ENCODE data around the gene SERPINA1.

SERPINA1 gene

GRCh38 chr14:94400422-94400841, 12.0 kb upstream of the SERPINA1 start:
- no peak overlapping the region for H3K4me3 ChIP-seq (ENCODE audit: low read depth, low read length)
- DNase-seq (ENCODE audit: low read depth) = no peak

DNA sequence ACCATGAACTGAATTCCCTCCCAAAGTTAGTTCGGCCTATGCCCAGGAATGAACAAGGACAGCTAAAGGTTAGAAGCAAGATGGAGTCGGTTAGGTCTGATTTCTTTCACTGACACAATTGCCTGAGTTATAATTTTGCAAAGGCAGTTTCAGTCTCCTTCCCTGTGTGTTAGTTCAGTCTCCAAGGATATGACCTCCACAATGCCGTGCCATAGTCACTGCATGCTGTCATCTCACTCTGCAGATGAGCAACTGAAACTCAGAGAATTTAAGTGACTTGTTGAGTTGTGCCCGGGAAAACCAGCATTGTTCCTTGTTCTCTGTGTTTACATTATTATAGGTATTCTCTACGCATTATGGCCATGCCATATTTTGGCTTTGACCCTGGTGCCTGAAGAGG, 10.1 kb upstream of the SERPINA1 start:
- H3K4me3 ChIP-seq (ENCODE audit: low read depth, low read length) = no peak overlapping the region
- no peak for DNase-seq (ENCODE audit: low read depth)

DNA sequence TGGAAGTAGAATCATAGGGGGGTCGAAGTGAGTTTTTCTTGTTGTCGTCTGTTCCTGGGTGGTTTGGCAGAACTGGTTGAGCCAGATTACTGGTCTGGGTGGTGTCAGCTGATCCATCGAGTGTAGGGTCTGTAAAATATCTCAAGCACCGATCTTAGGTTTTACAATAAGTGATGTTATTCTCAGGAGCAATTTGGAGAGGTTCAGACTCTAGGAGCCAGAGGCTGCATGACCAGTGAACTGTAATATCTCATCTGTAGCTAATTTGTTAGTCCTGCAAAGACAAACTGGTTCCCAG, 9.7 kb upstream of the SERPINA1 start:
- no peak for DNase-seq (ENCODE audit: low read depth)
- no peak overlapping the region for H3K4me3 ChIP-seq (ENCODE audit: low read depth, low read length)

DNA sequence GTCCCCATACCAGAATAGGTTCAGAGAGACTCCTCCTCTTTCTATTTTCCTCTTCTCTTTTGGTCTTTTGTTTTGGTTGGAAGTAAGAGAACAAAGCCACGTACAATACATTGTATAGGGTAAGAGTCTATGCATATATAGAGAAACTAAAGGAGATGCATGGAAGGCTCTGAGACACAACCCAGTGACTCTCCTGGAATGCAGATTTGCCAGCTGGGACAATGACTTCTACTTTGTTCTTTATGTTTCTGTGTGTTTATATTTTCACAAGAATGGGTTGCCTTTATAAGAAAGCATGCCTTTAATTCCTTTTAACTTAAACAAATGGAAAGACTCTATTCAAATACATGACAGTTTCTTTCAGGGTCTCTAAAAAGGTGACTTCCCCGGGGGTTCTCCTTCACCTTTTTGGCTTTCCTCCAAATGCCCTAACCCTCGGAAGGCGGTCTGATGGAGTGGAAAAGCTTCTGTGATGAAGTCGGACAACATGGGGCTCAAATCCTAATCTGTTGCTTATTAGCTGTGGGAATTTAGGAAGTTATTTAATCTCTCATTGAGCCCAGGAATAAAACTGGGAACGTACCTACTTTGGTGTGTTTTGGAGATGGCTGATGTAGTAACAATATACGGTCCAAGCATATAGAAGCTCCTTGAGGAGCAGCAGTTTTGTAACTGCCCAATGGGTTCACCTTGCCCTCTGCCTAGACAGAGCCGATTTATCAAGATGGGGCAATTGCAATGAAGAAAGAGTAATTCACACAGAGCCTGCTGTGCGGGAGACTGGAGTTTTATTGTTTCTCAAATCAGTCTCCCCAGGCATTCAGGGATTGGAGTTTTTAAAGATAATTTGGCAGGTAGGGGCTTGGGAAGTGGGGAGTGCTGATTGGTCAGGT, 9.1 kb upstream of the SERPINA1 start:
- no peak for DNase-seq (ENCODE audit: low read depth)
- no peak overlapping the region for H3K4me3 ChIP-seq (ENCODE audit: low read depth, low read length)

DNA sequence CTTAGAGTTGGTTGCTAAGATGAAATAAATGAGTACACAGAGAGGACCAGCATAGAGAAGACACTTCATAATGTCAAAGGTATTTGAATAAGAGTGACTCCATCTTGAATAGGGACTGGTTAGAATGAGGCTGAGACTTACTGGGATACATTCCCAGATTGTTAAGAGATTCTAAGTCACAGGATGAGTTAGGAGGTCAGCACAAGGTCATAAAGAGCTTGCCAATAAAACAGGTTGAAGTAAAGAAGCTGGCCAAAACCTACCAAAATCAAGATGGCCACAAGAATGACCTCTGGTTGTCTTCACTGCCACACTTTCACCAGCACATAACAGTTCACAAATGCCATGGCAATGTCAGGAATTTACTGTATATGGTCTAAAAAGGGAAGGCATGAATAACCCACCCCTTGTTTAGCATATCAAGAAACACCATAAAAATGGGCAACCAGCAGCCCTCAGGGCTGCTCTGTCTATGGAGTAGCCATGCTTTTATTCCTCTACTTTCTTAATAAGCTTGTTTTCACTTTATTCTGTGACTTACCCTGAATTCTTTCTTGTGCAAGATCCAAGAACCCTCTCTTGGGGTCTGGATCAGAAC, 8.3 kb upstream of the SERPINA1 start:
- H3K4me3 ChIP-seq (ENCODE audit: low read depth, low read length) = no peak overlapping the region
- DNase-seq (ENCODE audit: low read depth) = no peak

- DNase-seq (ENCODE audit: low read depth) = no peak
- no peak overlapping the region for H3K4me3 ChIP-seq (ENCODE audit: low read depth, low read length)
Measured at GRCh38 chr14:94395888-94396574, 7.6 kb upstream of the SERPINA1 start.

DNA sequence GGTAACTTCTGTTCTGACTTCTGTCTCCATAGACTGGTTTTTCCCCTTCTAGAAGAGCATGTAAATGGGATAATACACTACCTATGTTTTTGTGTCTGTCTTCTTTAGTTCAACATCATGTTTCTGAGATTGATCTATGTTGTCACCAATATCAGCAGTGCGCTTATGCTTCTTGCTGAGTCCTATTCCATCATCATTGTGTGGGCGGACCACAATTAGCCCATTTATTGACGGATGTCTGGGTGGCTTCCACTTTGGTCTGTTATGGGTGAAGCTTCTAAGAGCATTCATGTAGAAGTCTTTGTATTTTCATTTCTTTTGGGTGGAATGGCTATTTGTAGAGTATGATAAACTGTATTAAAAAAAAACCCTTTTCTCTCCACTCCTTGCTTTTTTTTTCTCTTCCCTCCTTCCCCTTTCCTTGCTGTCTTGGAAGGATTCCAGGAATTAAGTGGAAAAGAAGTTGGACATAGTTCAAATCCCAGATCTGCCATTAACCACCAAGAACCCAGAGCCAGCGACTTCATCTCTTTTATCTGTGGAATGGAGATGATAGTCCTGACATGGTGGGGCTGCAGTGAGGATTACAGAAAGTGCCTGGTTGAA, 7.0 kb upstream of the SERPINA1 start:
- no peak for DNase-seq (ENCODE audit: low read depth)
- H3K4me3 ChIP-seq (ENCODE audit: low read depth, low read length) = no peak overlapping the region

DNA sequence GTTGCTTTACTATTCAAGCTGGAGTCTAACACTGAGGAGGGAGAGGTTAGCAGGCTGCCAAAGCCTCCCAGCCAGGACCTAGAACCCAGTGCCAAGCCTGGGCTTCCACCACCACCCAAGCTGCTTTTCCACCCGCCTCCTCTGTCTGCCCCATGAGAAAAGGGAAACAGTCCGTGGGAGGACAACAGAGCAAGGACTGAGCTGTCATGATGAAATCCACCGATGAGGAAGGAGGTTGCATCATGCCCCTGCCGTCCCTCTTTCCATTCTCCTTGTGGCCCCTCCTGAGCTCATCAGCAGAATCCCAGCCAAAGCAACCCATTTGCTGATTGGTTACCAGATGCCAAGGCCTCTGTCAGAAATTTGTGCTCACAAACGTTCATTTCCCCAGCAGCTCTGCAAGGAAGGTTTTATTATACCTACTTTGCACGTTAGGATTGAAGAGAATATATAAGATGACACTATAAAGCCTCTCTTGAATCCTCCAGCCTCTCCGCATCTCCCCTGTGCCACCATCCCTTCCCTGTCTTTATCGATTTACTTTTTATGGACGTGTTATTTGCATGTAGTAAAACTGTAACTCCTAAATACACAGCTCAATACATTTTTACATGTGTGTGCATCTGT, 6.3 kb upstream of the SERPINA1 start:
- no peak overlapping the region for H3K4me3 ChIP-seq (ENCODE audit: low read depth, low read length)
- peak; percentile 80 for DNase-seq (ENCODE audit: low read depth)

GRCh38 chr14:94394025-94394493, 5.7 kb upstream of the SERPINA1 start:
- DNase-seq (ENCODE audit: low read depth) = no peak
- H3K4me3 ChIP-seq (ENCODE audit: low read depth, low read length) = no peak overlapping the region

DNA sequence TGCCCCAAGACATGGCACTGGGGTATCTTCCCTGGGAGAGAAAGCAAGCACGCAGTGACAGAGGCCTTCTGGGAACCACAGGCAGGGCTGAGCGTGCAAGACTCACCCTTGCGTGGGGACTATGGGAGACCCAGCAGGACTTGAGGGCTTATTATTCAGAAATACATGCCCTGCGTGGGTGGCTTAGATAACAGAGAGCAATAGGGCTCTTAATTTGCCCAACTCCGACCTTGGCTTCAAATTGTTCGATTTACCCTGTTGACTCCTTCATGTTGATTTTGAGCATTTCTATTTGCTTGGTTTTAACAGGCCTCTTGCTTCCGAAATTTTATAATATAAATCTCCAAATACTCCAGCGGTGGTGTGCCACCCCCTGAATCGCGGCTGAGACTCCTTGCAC, 5.1 kb upstream of the SERPINA1 start:
- DNase-seq (ENCODE audit: low read depth) = no peak
- no peak overlapping the region for H3K4me3 ChIP-seq (ENCODE audit: low read depth, low read length)

DNA sequence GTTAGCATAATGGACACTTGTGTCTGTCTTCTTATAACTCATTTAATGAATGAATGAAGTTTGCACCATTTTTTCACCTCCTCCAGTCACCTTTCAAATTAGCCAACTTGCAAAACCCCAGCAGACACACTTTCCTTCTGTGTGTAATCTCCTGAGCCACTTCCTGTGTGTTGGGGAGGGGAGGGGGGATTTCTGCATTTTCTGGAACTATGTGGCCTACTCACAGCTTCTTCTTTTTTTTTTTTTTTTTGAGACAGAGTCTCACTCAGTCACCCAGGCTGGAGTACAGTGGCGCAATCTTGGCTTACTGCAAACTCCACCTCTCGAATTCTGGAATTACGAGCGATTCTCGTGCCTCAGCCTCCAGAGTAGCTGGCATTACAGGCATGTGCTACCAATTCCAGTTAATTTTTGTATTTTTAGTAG, 4.1 kb upstream of the SERPINA1 start:
- no peak overlapping the region for H3K4me3 ChIP-seq (ENCODE audit: low read depth, low read length)
- peak; percentile 52 for DNase-seq (ENCODE audit: low read depth)

DNA sequence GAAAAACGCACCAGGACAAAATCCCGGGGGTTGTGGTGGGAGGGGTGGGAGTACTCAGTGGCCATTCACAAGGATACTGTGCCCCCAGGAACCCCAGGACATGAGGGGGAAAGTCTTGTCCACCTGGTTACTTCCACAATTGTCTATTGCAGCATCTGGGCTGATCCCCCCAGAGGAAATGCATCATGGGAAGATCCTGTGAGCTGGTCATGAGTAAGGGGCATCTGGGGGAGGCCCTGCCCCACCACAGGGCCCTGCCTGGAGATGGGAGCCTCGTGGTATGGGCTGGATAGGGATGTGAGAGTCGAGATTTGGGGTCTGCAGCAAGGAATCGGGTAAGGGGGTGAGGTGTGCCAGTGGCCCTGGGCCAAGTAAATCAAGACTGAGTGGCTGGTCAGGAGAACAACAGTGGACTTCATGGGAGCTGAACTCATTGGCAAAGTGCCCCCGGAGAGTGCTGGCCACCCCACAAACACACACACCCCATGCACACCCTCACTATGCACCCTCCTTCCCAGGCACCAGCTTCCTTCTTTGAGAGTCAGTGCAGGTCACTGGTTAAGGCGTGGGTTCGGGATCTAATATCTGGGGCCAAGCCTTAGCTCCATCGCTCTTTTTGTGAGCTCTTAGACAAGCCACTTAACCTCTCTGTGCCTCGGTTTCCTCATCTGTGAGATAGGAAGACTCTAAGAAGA, 3.0 kb upstream of the SERPINA1 start:
- no peak overlapping the region for H3K4me3 ChIP-seq (ENCODE audit: low read depth, low read length)
- DNase-seq (ENCODE audit: low read depth) = no peak

GRCh38 chr14:94390372-94391086, 2.1 kb upstream of the SERPINA1 start:
- DNase-seq (ENCODE audit: low read depth) = no peak
- H3K4me3 ChIP-seq (ENCODE audit: low read depth, low read length) = no peak overlapping the region

DNA sequence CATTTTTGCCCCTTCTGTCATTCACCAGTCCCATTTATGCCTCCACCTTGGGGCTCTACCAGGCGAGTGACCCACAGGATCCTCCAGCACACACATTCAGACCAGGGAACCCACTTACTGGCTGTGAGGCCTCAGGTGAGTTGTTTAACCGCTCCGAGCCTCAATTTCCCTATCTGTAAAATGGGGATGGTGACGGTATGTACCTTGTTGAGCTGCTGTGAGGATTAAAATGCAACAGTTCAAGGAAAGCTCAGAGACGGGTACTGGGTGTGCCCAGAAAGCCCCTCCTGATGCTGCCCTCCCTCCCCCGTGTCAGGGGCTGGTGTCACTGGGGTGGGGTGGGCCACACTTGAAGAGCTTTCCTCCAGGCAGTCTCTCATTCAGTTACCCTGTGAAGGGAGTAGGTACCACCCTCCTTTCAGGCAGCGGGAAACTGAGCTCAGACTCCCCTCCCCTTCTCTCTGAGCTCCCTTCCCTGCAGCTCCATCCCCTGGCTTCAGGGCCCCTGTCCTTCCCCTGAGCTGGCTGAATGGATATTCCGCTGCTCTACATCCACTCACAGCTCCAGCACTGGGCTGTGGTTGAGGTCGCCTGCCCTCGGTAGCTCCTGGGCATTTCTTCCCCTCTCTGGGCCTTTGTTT, 1.4 kb upstream of the SERPINA1 start:
- H3K4me3 ChIP-seq (ENCODE audit: low read depth, low read length) = no peak overlapping the region
- no peak for DNase-seq (ENCODE audit: low read depth)

GRCh38 chr14:94389104-94389469, 685 bp upstream of the SERPINA1 start:
- no peak for DNase-seq (ENCODE audit: low read depth)
- H3K4me3 ChIP-seq (ENCODE audit: low read depth, low read length) = no peak overlapping the region

- DNase-seq (ENCODE audit: low read depth) = no peak
- no peak overlapping the region for H3K4me3 ChIP-seq (ENCODE audit: low read depth, low read length)
Measured at GRCh38 chr14:94388027-94388383, 397 bp downstream of the SERPINA1 start.

- H3K4me3 ChIP-seq (ENCODE audit: low read depth, low read length) = no peak overlapping the region
- no peak for DNase-seq (ENCODE audit: low read depth)
Measured at GRCh38 chr14:94387051-94388026, 1.1 kb downstream of the SERPINA1 start.

All from skeletal muscle cell (primary cell).